HFFc6 (cell line): Measurements from ENCODE around the gene KLHL29. TPM values are rescaled to one million over a fixed set of nuclear protein-coding genes. Genes with fewer than 3 reads are reported as not detected.

ENCODE experiments used
- DNase-seq: peaks from one replicate; pipeline ENCODE4 v3.0.0-alpha.2; 2018
- H3K27ac Mint-ChIP-seq: 2 replicates; pipeline ENCODE4 v1.8.0; 2020; ENCODE audit warnings: mild to moderate bottlenecking, mixed read lengths
- H3K27me3 Mint-ChIP-seq: 2 replicates; pipeline ENCODE4 v1.8.0; 2021; ENCODE audit warnings: mild to moderate bottlenecking, moderate library complexity, mixed read lengths; ENCODE audit not compliant: insufficient read depth
- H3K36me3 Mint-ChIP-seq: 2 replicates; pipeline ENCODE4 v1.8.0; 2021; ENCODE audit warnings: low read depth, mixed read lengths
- H3K4me1 Mint-ChIP-seq: 2 replicates; pipeline ENCODE4 v1.8.0; 2020; ENCODE audit warnings: low read depth, mixed read lengths
- H3K4me3 Mint-ChIP-seq: 2 replicates; pipeline ENCODE4 v1.8.0; 2020; ENCODE audit warnings: mild to moderate bottlenecking, moderate library complexity, mixed read lengths
- H3K9me3 Mint-ChIP-seq: 2 replicates; pipeline ENCODE4 v1.8.0; 2020; ENCODE audit warnings: mild to moderate bottlenecking, mixed read lengths
- total RNA-seq, 6 experiments: library from RNA; stranded (reverse); fragmentation: NEBNext Ultra II Directional; extraction: Animal tissue kit (Norgen Biotek cat#: 25700); gene quantifications; 2 replicates in 1 of 6; 3 replicates in 5 of 6; pipeline ENCODE4 v1.2.3, GENCODE V29; 2021
- TF ChIP-seq, protein P1 (sequence below): fragments of 200-600 bp; sonication (generic); IDR thresholded peaks from 2 replicates; pipeline ENCODE4 v1.5.0; 2021; ENCODE audit warnings: antibody characterized with exemption, mild to moderate bottlenecking

KLHL29 gene
- total RNA-seq, 6 experiments from 2014 or later, result 7.4 to 9.7 (median 8.6) TPM

DNA sequence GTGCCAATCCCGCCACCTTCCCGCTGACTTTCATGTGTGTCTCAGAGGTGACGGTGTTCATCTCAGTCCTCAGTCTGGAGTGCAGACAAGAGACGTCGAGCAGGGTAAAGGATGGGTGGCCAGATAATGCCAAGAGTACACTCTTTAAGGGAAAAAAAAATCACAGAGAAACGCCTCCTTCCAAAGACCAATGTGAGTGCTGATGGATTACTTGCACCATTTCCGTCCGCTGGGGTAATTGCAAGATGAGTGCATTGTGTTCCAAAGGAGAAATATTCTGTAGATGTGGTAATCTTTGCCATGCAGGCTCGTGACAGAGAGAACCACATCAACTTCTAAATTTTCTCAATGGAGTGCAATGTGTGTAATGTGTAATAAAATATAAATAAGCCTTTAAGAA is 81.0 kb downstream of the KLHL29 start:
- Mint-ChIP-seq H3K27me3 (peaks cover 5% of the 10 kb centered on the region; the same call in 1 of the 2 replicates), H3K9me3 (no peaks in the 10 kb centered on the region), H3K4me3 (no peak overlapping the region), H3K36me3 (no peaks in the 10 kb centered on the region), H3K27ac (no peak overlapping the region), H3K4me1 (no peaks in the 10 kb centered on the region; the same call in 1 of the 2 replicates)
- DNase-seq, result no peak
- TF ChIP-seq, protein P1, sequence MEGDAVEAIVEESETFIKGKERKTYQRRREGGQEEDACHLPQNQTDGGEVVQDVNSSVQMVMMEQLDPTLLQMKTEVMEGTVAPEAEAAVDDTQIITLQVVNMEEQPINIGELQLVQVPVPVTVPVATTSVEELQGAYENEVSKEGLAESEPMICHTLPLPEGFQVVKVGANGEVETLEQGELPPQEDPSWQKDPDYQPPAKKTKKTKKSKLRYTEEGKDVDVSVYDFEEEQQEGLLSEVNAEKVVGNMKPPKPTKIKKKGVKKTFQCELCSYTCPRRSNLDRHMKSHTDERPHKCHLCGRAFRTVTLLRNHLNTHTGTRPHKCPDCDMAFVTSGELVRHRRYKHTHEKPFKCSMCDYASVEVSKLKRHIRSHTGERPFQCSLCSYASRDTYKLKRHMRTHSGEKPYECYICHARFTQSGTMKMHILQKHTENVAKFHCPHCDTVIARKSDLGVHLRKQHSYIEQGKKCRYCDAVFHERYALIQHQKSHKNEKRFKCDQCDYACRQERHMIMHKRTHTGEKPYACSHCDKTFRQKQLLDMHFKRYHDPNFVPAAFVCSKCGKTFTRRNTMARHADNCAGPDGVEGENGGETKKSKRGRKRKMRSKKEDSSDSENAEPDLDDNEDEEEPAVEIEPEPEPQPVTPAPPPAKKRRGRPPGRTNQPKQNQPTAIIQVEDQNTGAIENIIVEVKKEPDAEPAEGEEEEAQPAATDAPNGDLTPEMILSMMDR, result no peak

DNA sequence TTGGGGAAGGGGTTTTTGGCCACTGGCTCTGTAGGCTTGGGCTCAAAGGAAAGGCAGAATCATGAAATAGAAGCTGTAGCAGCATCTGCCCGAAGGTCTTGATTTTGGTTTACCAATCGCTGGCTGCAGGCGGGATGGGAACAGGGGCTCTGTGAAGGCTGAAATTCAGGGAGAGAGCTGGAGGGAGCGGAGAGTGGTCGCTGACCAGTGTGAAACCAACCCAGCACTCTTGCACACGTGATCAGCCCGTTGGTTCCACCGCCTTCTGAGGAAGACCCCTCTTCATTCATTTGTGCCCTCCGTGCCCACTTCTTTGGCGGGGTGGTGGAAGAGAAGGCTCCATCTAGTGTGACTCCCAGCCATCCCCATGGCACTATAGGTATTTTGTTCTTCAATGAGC is 82.6 kb downstream of the KLHL29 start:
- DNase-seq, result no peak
- Mint-ChIP-seq H3K4me3 (no peak overlapping the region), H3K27me3 (peaks cover 5% of the 10 kb centered on the region; the same call in 1 of the 2 replicates)

DNA sequence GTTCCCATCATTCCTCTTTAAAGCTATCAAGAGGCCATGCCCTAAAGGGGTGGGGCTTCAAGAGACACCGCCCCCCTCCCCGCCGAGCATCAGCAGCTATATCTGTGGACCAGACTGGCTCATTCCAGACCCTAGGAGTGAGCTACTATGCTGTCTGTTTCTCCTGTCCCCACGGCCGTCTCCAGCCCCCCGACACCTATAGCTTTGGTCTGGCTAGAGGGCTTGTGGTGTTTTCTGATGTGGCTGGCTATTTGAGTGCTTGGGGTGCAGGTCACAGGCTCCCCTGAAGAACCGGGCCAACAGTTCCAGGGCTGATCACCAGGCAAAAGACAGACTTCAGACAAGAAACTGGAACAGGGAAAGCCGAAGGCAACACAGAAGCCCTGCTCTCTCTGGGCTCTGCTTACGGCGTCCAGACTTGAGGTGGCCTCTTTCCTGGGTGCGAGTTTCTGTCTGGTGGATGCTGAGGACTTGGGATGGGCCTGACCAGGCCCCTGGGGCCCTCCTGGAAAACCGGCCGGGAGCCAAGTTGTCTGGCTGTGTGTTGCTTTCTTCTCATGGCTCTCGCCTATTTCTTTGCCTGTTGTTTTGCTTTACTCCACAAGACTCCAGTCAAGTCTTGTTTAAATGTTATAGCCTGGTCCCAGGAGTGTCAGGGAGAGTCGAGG is 83.6 kb downstream of the KLHL29 start:
- Mint-ChIP-seq H3K4me1 (no peaks in the 10 kb centered on the region), H3K27me3 (peaks cover 7% of the 10 kb centered on the region; the same call in 1 of the 2 replicates), H3K27ac (no peak overlapping the region), H3K9me3 (no peaks in the 10 kb centered on the region), H3K36me3 (no peaks in the 10 kb centered on the region), H3K4me3 (no peak overlapping the region)
- TF ChIP-seq, protein P1, result no peak
- DNase-seq, result no peak

More for the DNA sequence above, 82.6 kb downstream of the KLHL29 start:
- TF ChIP-seq, protein P1, result no peak
- no peaks in the 10 kb centered on the region for H3K36me3 Mint-ChIP-seq
- H3K9me3 Mint-ChIP-seq, result no peaks in the 10 kb centered on the region
- H3K27ac Mint-ChIP-seq, result no peak overlapping the region
- no peaks in the 10 kb centered on the region for H3K4me1 Mint-ChIP-seq

DNA sequence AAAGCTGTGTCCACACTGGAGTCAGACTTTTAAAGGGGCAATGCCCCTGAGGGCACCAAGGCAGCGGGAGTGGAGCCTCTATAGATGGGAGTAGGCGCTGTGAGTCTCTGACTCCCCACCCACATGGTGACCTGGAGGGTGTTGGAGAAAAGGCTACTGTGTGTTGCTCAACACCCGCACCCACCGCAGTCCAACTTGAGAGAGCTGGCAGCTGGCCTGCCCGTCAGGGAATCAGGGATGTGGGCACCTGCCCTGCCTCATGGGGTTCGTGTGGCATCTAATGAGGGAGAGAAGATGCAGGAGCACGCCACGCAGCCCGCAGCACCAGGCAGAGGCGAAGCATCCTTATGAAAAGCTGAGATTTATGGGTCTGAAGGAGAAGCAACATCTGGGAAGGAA is 84.2 kb downstream of the KLHL29 start:
- Mint-ChIP-seq H3K36me3 (no peaks in the 10 kb centered on the region), H3K27me3 (peaks cover 7% of the 10 kb centered on the region; the same call in 1 of the 2 replicates), H3K27ac (no peak overlapping the region), H3K4me3 (no peak overlapping the region), H3K9me3 (no peaks in the 10 kb centered on the region), H3K4me1 (no peaks in the 10 kb centered on the region)
- no peak for DNase-seq
- TF ChIP-seq, protein P1, result no peak

DNA sequence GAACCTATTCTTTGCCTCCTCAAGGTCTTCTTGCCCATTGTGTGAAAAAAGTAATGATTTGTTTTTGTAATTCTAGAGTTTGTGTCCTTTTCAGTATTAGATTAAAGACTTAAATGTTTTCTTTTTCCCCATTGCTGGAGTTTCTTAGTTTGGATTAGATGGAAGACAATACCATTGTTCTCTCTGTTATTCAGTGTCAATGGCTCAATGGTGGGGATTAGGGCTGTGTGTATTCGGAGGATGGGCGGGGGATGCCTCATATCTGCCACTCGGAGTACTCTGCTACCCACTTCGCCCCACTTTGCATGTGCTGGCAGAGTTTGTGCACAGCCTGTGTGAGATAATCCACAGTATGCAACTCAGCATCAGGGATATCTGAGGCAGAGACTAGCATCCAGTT is 90.1 kb downstream of the KLHL29 start:
- Mint-ChIP-seq H3K36me3 (no peaks in the 10 kb centered on the region), H3K27ac (no peak overlapping the region), H3K4me1 (no peaks in the 10 kb centered on the region), H3K4me3 (no peak overlapping the region), H3K9me3 (no peaks in the 10 kb centered on the region), H3K27me3 (peaks cover 2% of the 10 kb centered on the region; the same call in 1 of the 2 replicates)
- TF ChIP-seq, protein P1, result no peak
- DNase-seq, result no peak
